Retina (tissue), 1 donor: ENCODE results near the gene VGLL3.

Experiments
- DNase-seq: peaks from one replicate; pipeline ENCODE4 v3.0.0-alpha.2; 2016

Gene VGLL3

GRCh38 chr3:86948822-86949221, 42.1 kb downstream of the VGLL3 start:
- no peak for DNase-seq

- no peak for DNase-seq
Observed at GRCh38 chr3:86942206-86942605, 48.7 kb downstream of the VGLL3 start.

- DNase-seq, result no peak
Observed at GRCh38 chr3:86938416-86939105, 52.4 kb downstream of the VGLL3 start.

- no peak for DNase-seq
Observed at GRCh38 chr3:86937306-86937791, 53.6 kb downstream of the VGLL3 start.

GRCh38 chr3:86934851-86935250, 56.1 kb downstream of the VGLL3 start:
- no peak for DNase-seq

- DNase-seq, result no peak
Observed at GRCh38 chr3:86930831-86931230, 60.1 kb downstream of the VGLL3 start.

- no peak for DNase-seq
Observed at GRCh38 chr3:86930181-86930580, 60.8 kb downstream of the VGLL3 start.

GRCh38 chr3:86929046-86929445, 61.9 kb downstream of the VGLL3 start:
- no peak for DNase-seq

- no peak for DNase-seq
Observed at GRCh38 chr3:86923071-86923491, 67.9 kb downstream of the VGLL3 start.

GRCh38 chr3:86921971-86922680, 68.8 kb downstream of the VGLL3 start:
- no peak for DNase-seq

GRCh38 chr3:86914670-86915069, 76.3 kb downstream of the VGLL3 start:
- DNase-seq, result peak; percentile 3

GRCh38 chr3:86913160-86913559, 77.8 kb downstream of the VGLL3 start:
- DNase-seq, result no peak

GRCh38 chr3:86895202-86895601, 95.7 kb downstream of the VGLL3 start:
- no peak for DNase-seq

GRCh38 chr3:86890741-86891396, 100.1 kb downstream of the VGLL3 start:
- DNase-seq, result peak; percentile 19
